HepG2 (cell line): Measurements from ENCODE around the gene CCDC85C.

Source experiments
- EZH2 ChIP-seq: conservative IDR thresholded peaks from 2 replicates; pipeline ENCODE4 v1.6.1; 2012; ENCODE audit warnings: mild to moderate bottlenecking, low read depth, low read length, moderate library complexity
- FOXA1 ChIP-seq, 2 experiments: fragments of 450-650 bp in 1 of 2; sonication (generic) in 1 of 2; formaldehyde crosslinking in 1 of 2; IDR thresholded peaks; 2 replicates each; pipeline versions ENCODE4 v1.4.0 to v1.6.1; 2016 to 2020; ENCODE audit warnings: missing genetic modification reagents in 1 of 2
- KAT2B ChIP-seq: fragments of 150-350 bp; IDR thresholded peaks from 2 replicates; pipeline ENCODE4 v1.6.1; 2014; ENCODE audit warnings: low read depth, low read length, borderline replicate concordance
- SOX6 ChIP-seq, 2 experiments: fragments of 450-650 bp in 1 of 2; sonication (generic) in 1 of 2; formaldehyde crosslinking in 1 of 2; IDR thresholded peaks; 2 replicates each; pipeline versions ENCODE4 v1.4.0 to v1.6.1; 2017 to 2020; ENCODE audit warnings: antibody characterized with exemption in 1 of 2, mild to moderate bottlenecking in 1 of 2, missing genetic modification reagents in 1 of 2
- TAF1 ChIP-seq: sonication (generic); formaldehyde crosslinking; IDR thresholded peaks from 2 replicates; pipeline ENCODE4 v1.4.0; 2020; ENCODE audit warnings: missing genetic modification reagents
- ZBTB7A ChIP-seq: sonication (generic); formaldehyde crosslinking; IDR thresholded peaks from 2 replicates; pipeline ENCODE4 v1.8.0; 2022; ENCODE audit warnings: mild to moderate bottlenecking, missing genetic modification reagents
- TF ChIP-seq, protein P1 (sequence below): sonication (generic); formaldehyde crosslinking; IDR thresholded peaks from 2 replicates; pipeline ENCODE4 v1.5.0; 2020; ENCODE audit warnings: mild to moderate bottlenecking, missing genetic modification reagents, moderate library complexity
- TF ChIP-seq, protein P2 (sequence below): sonication (generic); formaldehyde crosslinking; IDR thresholded peaks from 2 replicates; pipeline ENCODE4 v1.4.0; 2020; ENCODE audit warnings: mild to moderate bottlenecking, missing genetic modification reagents
- TF ChIP-seq, protein P3 (sequence below): IDR thresholded peaks from 2 replicates; pipeline ENCODE4 v1.6.1; 2016; ENCODE audit warnings: low read depth, missing genetic modification reagents, missing compliant biosample characterization

DNA sequence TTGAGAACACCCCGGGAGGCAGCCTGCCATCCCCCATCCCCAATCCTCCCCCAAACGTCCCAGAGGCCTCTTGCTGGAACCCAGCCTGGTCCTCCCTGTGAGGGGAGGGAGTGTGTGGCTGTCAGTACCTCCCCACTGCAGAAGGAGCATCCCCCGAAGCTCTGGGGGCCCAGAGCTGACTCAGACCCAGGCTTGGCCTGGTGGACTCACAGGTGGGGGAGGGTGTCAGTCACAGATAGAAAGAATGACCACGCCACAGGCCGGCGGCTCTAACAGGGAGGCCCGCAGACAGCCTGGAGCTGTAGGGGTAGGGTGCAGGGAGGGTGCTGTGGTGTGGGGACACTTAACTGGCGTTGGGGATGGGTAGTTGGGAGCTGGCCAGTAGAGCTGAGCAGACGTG is 46.2 kb upstream of the CCDC85C start:
- TF ChIP-seq, protein P1, sequence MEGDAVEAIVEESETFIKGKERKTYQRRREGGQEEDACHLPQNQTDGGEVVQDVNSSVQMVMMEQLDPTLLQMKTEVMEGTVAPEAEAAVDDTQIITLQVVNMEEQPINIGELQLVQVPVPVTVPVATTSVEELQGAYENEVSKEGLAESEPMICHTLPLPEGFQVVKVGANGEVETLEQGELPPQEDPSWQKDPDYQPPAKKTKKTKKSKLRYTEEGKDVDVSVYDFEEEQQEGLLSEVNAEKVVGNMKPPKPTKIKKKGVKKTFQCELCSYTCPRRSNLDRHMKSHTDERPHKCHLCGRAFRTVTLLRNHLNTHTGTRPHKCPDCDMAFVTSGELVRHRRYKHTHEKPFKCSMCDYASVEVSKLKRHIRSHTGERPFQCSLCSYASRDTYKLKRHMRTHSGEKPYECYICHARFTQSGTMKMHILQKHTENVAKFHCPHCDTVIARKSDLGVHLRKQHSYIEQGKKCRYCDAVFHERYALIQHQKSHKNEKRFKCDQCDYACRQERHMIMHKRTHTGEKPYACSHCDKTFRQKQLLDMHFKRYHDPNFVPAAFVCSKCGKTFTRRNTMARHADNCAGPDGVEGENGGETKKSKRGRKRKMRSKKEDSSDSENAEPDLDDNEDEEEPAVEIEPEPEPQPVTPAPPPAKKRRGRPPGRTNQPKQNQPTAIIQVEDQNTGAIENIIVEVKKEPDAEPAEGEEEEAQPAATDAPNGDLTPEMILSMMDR (CRISPR knock-in tag) = no peak
- TF ChIP-seq, protein P2, sequence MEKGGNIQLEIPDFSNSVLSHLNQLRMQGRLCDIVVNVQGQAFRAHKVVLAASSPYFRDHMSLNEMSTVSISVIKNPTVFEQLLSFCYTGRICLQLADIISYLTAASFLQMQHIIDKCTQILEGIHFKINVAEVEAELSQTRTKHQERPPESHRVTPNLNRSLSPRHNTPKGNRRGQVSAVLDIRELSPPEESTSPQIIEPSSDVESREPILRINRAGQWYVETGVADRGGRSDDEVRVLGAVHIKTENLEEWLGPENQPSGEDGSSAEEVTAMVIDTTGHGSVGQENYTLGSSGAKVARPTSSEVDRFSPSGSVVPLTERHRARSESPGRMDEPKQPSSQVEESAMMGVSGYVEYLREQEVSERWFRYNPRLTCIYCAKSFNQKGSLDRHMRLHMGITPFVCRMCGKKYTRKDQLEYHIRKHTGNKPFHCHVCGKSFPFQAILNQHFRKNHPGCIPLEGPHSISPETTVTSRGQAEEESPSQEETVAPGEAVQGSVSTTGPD (CRISPR knock-in tag) = no peak
- TF ChIP-seq KAT2B (no peak), SOX6 (IDR thresholded peaks at IDR 0.05) (no peak), SOX6 (CRISPR knock-in tag; IDR thresholded peaks at IDR 0.05) (no peak), TAF1 (no peak), EZH2 (no peak), FOXA1 (IDR thresholded peaks at IDR 0.05) (no peak), FOXA1 (CRISPR knock-in tag; IDR thresholded peaks at IDR 0.05) (no peak), ZBTB7A (CRISPR knock-in tag) (no peak)
- TF ChIP-seq, protein P3, sequence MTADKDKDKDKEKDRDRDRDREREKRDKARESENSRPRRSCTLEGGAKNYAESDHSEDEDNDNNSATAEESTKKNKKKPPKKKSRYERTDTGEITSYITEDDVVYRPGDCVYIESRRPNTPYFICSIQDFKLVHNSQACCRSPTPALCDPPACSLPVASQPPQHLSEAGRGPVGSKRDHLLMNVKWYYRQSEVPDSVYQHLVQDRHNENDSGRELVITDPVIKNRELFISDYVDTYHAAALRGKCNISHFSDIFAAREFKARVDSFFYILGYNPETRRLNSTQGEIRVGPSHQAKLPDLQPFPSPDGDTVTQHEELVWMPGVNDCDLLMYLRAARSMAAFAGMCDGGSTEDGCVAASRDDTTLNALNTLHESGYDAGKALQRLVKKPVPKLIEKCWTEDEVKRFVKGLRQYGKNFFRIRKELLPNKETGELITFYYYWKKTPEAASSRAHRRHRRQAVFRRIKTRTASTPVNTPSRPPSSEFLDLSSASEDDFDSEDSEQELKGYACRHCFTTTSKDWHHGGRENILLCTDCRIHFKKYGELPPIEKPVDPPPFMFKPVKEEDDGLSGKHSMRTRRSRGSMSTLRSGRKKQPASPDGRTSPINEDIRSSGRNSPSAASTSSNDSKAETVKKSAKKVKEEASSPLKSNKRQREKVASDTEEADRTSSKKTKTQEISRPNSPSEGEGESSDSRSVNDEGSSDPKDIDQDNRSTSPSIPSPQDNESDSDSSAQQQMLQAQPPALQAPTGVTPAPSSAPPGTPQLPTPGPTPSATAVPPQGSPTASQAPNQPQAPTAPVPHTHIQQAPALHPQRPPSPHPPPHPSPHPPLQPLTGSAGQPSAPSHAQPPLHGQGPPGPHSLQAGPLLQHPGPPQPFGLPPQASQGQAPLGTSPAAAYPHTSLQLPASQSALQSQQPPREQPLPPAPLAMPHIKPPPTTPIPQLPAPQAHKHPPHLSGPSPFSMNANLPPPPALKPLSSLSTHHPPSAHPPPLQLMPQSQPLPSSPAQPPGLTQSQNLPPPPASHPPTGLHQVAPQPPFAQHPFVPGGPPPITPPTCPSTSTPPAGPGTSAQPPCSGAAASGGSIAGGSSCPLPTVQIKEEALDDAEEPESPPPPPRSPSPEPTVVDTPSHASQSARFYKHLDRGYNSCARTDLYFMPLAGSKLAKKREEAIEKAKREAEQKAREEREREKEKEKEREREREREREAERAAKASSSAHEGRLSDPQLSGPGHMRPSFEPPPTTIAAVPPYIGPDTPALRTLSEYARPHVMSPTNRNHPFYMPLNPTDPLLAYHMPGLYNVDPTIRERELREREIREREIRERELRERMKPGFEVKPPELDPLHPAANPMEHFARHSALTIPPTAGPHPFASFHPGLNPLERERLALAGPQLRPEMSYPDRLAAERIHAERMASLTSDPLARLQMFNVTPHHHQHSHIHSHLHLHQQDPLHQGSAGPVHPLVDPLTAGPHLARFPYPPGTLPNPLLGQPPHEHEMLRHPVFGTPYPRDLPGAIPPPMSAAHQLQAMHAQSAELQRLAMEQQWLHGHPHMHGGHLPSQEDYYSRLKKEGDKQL (CRISPR knock-in tag) = no peak
